ENCODE results near the gene CDYL.

Gene CDYL, protein sequence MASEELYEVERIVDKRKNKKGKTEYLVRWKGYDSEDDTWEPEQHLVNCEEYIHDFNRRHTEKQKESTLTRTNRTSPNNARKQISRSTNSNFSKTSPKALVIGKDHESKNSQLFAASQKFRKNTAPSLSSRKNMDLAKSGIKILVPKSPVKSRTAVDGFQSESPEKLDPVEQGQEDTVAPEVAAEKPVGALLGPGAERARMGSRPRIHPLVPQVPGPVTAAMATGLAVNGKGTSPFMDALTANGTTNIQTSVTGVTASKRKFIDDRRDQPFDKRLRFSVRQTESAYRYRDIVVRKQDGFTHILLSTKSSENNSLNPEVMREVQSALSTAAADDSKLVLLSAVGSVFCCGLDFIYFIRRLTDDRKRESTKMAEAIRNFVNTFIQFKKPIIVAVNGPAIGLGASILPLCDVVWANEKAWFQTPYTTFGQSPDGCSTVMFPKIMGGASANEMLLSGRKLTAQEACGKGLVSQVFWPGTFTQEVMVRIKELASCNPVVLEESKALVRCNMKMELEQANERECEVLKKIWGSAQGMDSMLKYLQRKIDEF

DNA sequence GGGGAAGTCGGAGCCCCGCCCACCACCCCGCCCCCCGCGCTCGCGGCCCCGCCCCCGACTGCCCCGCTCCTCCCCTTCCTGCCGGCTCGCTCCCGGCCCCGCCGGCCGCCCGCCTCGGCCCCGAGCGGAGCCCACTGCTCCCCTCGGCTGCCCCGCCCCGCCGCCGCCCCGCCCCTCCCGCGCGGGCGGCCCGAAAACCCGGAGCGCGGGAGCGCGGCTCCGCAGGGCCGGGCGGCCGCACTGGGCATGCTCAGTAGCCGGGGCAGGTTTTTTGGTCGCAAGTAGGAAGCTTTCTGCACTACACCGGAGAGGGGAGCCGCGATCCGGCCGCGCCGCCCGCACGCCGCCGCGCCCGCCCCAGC lies at the start of gene CDYL:
CDYL (plus strand) TSS at position 274 of the 362 bp plus-strand sequence. CDS start 380 bp downstream, outside the sequence.
- peak; percentile 30 for DNase-seq

- DNase-seq: no peak
Observed at GRCh38 chr6:4726645-4727044, 49.6 kb upstream of the CDYL start.

DNA sequence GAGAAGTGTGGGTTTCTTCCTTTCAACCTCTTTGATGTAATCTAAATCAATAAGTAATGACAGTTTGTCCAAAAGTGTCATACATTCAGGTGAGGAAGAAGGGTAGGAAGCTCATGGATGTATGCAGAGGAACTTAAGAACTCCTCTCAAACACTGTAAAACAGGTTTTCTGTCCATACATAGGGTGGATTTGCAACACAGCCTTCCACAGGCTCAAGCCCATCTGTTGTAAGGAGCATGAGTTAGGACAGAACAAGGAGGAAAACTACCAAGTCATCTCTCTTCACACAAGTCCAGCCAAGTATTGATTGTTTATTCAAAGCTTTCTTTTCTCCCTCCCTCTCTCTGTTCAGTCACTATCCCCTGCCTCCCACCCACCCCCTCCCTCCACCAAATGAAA lies 49.0 kb upstream of the CDYL start:
- DNase-seq: no peak

DNA sequence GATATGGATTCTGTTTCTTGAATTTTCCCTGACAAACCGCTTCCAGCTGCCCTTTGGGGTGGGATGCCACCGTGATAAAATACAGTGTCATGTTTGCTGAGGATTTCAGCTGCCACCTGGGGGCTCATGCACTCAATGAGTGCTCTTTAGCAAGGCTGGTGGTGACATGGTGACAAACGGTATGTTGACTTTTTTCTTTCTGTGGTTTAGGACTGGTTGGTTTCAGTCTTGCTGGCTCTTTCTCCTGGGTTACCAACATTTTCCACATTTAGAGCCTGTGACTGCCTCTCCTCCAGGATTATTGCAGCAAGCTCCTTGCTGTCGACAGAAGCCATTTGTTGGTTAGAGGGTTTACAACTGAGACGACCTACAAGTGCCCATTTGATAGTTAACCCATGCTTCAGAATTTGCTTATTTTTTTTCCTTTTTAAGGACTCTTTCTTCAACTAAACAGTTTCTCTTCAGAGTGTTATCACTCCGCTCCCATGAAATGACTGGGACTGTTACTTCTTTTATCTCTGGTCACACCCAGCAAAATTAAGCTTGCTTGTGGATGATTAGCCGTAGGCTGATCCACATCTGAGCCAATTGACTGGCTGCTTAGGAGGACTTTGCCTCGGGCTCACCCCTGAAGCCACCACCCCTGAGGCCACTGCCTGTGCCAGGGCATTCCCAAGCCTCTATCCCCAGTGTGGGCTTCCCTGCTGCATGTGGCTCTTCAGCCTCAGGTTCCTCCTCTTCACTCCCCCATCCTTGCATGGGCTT lies 48.4 kb upstream of the CDYL start:
- no peak for DNase-seq

- DNase-seq: no peak
Observed at GRCh38 chr6:4728436-4728769, 47.8 kb upstream of the CDYL start.

- DNase-seq: no peak
Observed at GRCh38 chr6:4728926-4729325, 47.3 kb upstream of the CDYL start.

GRCh38 chr6:4731996-4732395 lies 44.2 kb upstream of the CDYL start:
- no peak for DNase-seq

- no peak for DNase-seq
Observed at GRCh38 chr6:4732691-4733315, 43.4 kb upstream of the CDYL start.

DNA sequence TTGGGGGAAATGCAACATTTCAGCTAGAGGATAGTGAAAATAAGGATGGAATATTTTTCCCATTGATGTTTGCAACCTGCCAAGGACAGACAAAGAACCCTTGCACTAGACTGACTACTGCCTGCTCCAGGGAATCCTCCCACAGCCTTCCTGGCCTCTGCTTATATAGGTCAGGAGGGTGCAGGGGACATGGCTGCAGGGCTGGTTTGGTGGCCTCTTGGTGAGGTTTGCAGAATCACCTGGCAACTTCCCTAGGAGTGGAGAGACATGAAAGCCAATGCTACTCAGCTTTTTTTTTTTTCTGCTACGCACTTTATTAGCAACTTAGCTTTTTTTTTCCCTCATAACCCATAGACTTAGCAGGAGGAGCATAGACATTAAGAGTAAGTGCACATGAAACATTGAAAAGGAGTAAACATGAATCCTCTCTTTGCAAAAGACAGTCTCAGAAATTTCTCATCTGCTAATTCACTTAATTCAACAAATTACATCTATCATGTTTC lies 39.8 kb upstream of the CDYL start:
- no peak for DNase-seq

DNA sequence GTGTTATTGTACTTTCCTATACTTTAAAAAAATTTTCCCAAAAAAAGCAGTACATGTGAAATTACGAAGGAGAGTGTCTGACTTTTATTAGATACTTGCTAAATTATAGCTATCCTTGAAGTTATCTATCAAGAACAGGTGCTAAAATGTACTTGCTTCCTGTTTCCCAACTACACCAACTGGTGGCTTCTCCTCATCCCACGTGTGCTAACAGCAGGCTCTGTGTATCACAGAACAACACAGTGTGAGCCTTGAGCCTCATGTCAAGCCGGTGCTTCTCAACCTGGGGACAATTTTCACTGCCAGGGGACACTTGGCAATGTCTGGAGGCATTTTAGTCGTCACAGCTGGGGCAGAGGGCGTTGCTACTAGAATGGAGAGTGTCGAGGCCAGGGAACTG lies 36.2 kb upstream of the CDYL start:
- no peak for DNase-seq

- no peak for DNase-seq
Observed at GRCh38 chr6:4743062-4743461, 33.1 kb upstream of the CDYL start.

DNA sequence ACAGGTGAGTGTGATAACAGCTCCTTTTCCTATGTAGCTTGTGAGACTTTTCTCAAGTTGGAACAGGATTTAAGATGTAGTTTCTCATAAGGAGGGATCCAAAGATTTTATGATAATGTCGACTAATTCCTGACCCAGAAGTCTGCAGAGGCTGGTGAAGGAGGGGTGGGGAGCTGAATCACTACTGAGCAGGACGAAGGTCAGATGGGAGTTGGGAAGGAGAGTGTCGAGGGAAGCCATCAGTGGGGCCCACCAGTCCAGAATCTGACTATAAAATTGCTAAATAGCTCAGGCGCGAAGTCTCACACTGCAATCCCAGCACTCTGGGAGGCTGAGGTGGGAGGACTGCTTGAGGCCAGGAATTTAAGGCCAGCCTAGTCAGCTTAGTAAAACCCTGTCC lies 32.3 kb upstream of the CDYL start:
- DNase-seq: no peak

GRCh38 chr6:4747588-4747987 lies 28.6 kb upstream of the CDYL start:
- no peak for DNase-seq

DNA sequence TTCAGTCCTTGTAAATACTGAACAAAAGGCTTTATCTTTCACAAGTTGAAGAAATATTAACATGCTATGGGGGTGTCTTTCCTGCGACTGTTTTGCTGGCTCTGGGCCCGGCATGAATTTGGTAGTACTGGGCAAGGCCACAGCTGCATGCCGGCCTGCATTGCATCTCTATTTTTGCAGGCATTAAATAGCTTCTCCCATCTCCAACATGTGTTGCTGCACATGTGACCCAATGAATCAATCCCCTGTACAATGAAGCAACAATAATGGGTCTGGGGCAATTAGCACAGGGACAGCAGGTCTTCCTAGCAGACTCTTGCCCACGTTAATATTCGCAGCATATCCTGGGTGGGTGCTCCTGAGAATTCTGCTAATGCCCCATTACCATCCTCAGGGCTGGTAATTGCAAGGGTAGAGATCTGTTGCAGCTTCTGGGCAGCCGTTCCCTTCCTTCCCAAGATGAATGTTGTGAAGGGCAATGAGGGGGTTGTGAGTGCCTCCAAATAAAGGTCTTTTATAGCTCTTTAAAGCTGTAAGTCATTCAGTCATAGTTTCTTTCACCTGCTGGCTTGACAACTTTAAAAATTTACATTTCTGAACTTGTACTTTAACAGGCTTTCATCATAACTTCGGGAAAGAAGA lies 24.3 kb upstream of the CDYL start:
- no peak for DNase-seq

GRCh38 chr6:4756247-4756646 lies 20.0 kb upstream of the CDYL start:
- DNase-seq: no peak

DNA sequence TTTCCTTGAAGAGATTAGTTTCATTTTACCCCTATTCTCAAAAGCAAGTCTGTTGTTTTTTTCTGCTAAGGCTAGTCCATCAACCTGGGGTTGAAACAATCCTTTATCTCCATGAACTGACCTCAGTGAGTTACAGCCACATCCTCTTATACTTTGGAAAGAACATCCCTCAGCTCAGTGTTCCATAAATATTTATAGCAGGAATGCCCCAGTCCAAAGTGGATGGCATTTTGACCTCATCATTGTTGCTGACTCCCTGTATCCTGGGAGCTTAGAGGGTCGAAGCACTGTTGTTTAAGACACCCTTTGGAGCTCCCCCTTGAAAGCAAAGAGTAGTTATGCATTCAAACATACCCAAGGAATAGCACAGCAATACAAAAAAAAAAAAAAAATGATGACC lies 16.2 kb upstream of the CDYL start:
- no peak for DNase-seq

GRCh38 chr6:4760773-4761172 lies 15.4 kb upstream of the CDYL start:
- DNase-seq: no peak

GRCh38 chr6:4762294-4762693 lies 13.9 kb upstream of the CDYL start:
- DNase-seq: no peak

- no peak for DNase-seq
Observed at GRCh38 chr6:4763921-4764320, 12.3 kb upstream of the CDYL start.

DNA sequence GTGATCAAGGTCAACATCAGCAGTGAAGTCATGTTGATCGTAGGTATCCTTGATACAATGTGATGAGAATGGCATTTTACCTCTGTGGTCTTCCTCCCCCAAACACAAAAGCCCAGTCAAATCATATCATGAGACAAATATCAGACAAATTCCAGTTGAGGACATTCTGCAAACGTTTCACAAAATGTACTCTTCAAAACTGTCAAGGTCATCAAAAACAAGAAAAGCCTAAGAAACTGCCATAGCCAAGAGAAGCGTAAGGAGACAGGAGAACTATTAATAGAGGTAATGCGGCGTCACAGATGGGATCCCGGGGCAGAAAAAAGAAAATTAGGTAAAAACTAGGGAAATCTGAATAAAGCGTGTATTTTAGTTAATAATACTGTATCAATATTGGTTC lies 7.4 kb upstream of the CDYL start:
- DNase-seq: no peak

- no peak for DNase-seq
Observed at GRCh38 chr6:4772750-4773149, 3.5 kb upstream of the CDYL start.

DNA sequence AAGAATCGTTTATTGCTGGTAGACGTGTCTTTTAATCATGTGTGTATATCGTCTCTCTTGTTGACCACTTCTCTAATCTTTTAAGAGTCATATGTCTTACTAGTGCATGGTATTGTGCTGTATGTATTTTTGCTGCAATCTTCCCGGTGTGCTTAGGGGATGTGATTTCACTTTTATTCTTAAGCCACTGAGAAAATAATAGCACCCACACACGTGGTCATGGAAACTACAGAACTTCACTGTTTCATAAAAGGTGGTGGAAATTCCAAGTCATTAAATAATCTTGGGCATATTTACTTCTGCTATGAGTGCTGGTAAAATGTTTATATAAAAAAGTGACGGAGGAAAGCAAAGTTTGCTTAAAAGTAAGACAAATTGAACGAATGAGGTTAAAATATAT lies 3.0 kb upstream of the CDYL start:
- DNase-seq: no peak

GRCh38 chr6:4774296-4774695 lies 1.9 kb upstream of the CDYL start:
- DNase-seq: no peak
